HG03103 (cell line): ENCODE results near the gene KRT80.

ENCODE experiments used
- ATAC-seq: cut with Tn5 transposase; IDR thresholded peaks from one replicate; pipeline ENCODE4 v1.9.1; 2021; ENCODE audit warnings: low read depth; ENCODE audit not compliant: unreplicated experiment

KRT80 gene

GRCh38 chr12:52181746-52182145, 10.1 kb downstream of the KRT80 start:
- no peak for ATAC-seq

GRCh38 chr12:52180971-52181628, 10.7 kb downstream of the KRT80 start:
- ATAC-seq: no peak

- ATAC-seq: no peak
Measured at GRCh38 chr12:52179396-52179973, 12.3 kb downstream of the KRT80 start.

GRCh38 chr12:52178984-52179383, 12.8 kb downstream of the KRT80 start:
- ATAC-seq: no peak

GRCh38 chr12:52178443-52178842, 13.4 kb downstream of the KRT80 start:
- ATAC-seq: no peak

GRCh38 chr12:52175371-52176350, 16.2 kb downstream of the KRT80 start:
- ATAC-seq: no peak

GRCh38 chr12:52173526-52173925, 18.3 kb downstream of the KRT80 start:
- no peak for ATAC-seq

- no peak for ATAC-seq
Measured at GRCh38 chr12:52172956-52173355, 18.9 kb downstream of the KRT80 start.

GRCh38 chr12:52171950-52172512, 19.8 kb downstream of the KRT80 start:
- ATAC-seq: no peak

GRCh38 chr12:52170827-52171226, 21.0 kb downstream of the KRT80 start:
- ATAC-seq: no peak

GRCh38 chr12:52169886-52170285, 21.9 kb downstream of the KRT80 start:
- ATAC-seq: no peak

- ATAC-seq: no peak
Measured at GRCh38 chr12:52168019-52168717, 23.6 kb downstream of the KRT80 start.

- ATAC-seq: no peak
Measured at GRCh38 chr12:52167526-52167925, 24.3 kb downstream of the KRT80 start.

GRCh38 chr12:52166672-52167071, 25.1 kb downstream of the KRT80 start:
- ATAC-seq: no peak

GRCh38 chr12:52165096-52165855, 26.5 kb downstream of the KRT80 start:
- no peak for ATAC-seq

GRCh38 chr12:52164624-52165023, 27.2 kb downstream of the KRT80 start:
- no peak for ATAC-seq

- no peak for ATAC-seq
Measured at GRCh38 chr12:52162981-52163380, 28.8 kb downstream of the KRT80 start.

GRCh38 chr12:52160200-52160599, 31.6 kb downstream of the KRT80 start:
- ATAC-seq: no peak

GRCh38 chr12:52157566-52158150, 34.2 kb downstream of the KRT80 start:
- ATAC-seq: no peak
